OCI-LY1 (cell line): ENCODE measurements around the gene ATP6V0E1.

ENCODE experiments used
- H2AFZ ChIP-seq: fragments of 200-600 bp; sonication (generic), shearing (Covaris generic); 2 replicates; pipeline ENCODE4 v1.6.0; 2014; ENCODE audit warnings: antibody characterized with exemption, mild to moderate bottlenecking, low read length
- H3F3A ChIP-seq: fragments of 200-600 bp; sonication (generic), shearing (Covaris generic); 2 replicates; pipeline ENCODE4 v1.6.0; 2014; ENCODE audit warnings: mild to moderate bottlenecking, antibody characterized with exemption, low read length, moderate library complexity; ENCODE audit not compliant: insufficient read depth
- H3K27ac ChIP-seq: fragments of 200-600 bp; sonication (generic); 2 replicates; pipeline ENCODE4 v1.5.1; 2014; ENCODE audit warnings: low read length, mixed run types, mild to moderate bottlenecking, low read depth; ENCODE audit not compliant: poor library complexity, severe bottlenecking
- H3K27me3 ChIP-seq: fragments of 200-600 bp; sonication (generic); 2 replicates; pipeline ENCODE4 v1.6.0; 2014; ENCODE audit warnings: antibody characterized with exemption, mild to moderate bottlenecking, low read length, moderate library complexity; ENCODE audit not compliant: insufficient read depth
- H3K36me3 ChIP-seq: fragments of 200-600 bp; sonication (generic); 2 replicates; pipeline ENCODE4 v1.6.1; 2014; ENCODE audit warnings: mild to moderate bottlenecking, antibody characterized with exemption, low read length, moderate library complexity, mixed read lengths; ENCODE audit not compliant: insufficient read depth
- H3K4me1 ChIP-seq: fragments of 200-600 bp; sonication (generic); 2 replicates; pipeline ENCODE4 v1.5.1; 2014; ENCODE audit warnings: mild to moderate bottlenecking, low read length, moderate library complexity; ENCODE audit not compliant: insufficient read depth, severe bottlenecking
- H3K4me2 ChIP-seq: fragments of 200-600 bp; sonication (generic), shearing (Covaris generic); 2 replicates; pipeline ENCODE4 v1.6.1; 2014; ENCODE audit warnings: low read length
- H3K4me3 ChIP-seq: fragments of 200-600 bp; sonication (generic); 2 replicates; pipeline ENCODE4 v1.5.1; 2014; ENCODE audit warnings: low read length, low read depth, mild to moderate bottlenecking, mixed read lengths; ENCODE audit not compliant: poor library complexity, severe bottlenecking
- H3K79me2 ChIP-seq: fragments of 200-600 bp; shearing (Covaris generic); 2 replicates; pipeline ENCODE4 v1.6.1; 2016; ENCODE audit warnings: mixed run types, low read length, mixed read lengths; ENCODE audit not compliant: insufficient read depth
- H3K9ac ChIP-seq: fragments of 200-600 bp; sonication (generic), shearing (Covaris generic); 2 replicates; pipeline ENCODE4 v1.6.1; 2014; ENCODE audit warnings: mild to moderate bottlenecking, low read length, mixed read lengths
- H3K9me2 ChIP-seq: fragments of 200-600 bp; sonication (generic), shearing (Covaris generic); 2 replicates; pipeline ENCODE4 v1.6.1; 2014; ENCODE audit warnings: low read depth, mild to moderate bottlenecking, low read length, mixed read lengths
- H3K9me3 ChIP-seq: fragments of 200-600 bp; shearing (Covaris generic); 2 replicates; pipeline ENCODE4 v1.6.1; 2014; ENCODE audit warnings: low read length, mixed read lengths
- H4K20me1 ChIP-seq: fragments of 200-600 bp; sonication (generic), shearing (Covaris generic); 2 replicates; pipeline ENCODE4 v1.6.0; 2016; ENCODE audit warnings: mild to moderate bottlenecking, low read length; ENCODE audit not compliant: insufficient read depth
- CTCF ChIP-seq: fragments of 200-600 bp; sonication (generic), shearing (Covaris generic); IDR thresholded peaks from 2 replicates; pipeline ENCODE4 v1.5.1; 2017; ENCODE audit warnings: mild to moderate bottlenecking, antibody characterized with exemption, low read length, moderate library complexity, mixed read lengths
- EZH2 ChIP-seq: fragments of 200-600 bp; sonication (generic), shearing (Covaris generic); IDR thresholded peaks from 2 replicates; pipeline ENCODE4 v1.8.0; 2017; ENCODE audit warnings: borderline replicate concordance, mixed run types, mild to moderate bottlenecking, antibody characterized with exemption, low read length, moderate library complexity, mixed read lengths

Gene ATP6V0E1

GRCh38 chr5:172985596-172985995 is 2.0 kb downstream of the ATP6V0E1 start:
- peaks cover 47% of the 10 kb centered on the region for H3K79me2 ChIP-seq
- no peaks in the 10 kb centered on the region for H4K20me1 ChIP-seq
- H3K9me3 ChIP-seq, result no peaks in the 10 kb centered on the region

GRCh38 chr5:172988276-172988675 is 4.7 kb downstream of the ATP6V0E1 start:
- Histone ChIP-seq H3K9me2 (no peaks in the 10 kb centered on the region), H3K4me2 (no peak overlapping the region), H3F3A (no peaks in the 10 kb centered on the region), H3K9me3 (no peaks in the 10 kb centered on the region), H3K27ac (no peak overlapping the region), H3K9ac (no peak overlapping the region), H3K4me3 (no peak overlapping the region), H3K36me3 (peaks cover 64% of the 10 kb centered on the region), H3K4me1 (peaks cover 15% of the 10 kb centered on the region), H3K79me2 (peaks cover 69% of the 10 kb centered on the region), H4K20me1 (no peaks in the 10 kb centered on the region), H3K27me3 (no peaks in the 10 kb centered on the region), H2AFZ (no peak overlapping the region)
- TF ChIP-seq EZH2, result no peak
- TF ChIP-seq CTCF, result no peak

More at GRCh38 chr5:172985596-172985995, 2.0 kb downstream of the ATP6V0E1 start:
- H3K4me3 ChIP-seq, result peak overlapping the region; percentile 97
- H3K27me3 ChIP-seq, result no peaks in the 10 kb centered on the region
- H3K4me1 ChIP-seq, result peaks cover 16% of the 10 kb centered on the region
- TF ChIP-seq EZH2 (no peak), CTCF (no peak)
- no peaks in the 10 kb centered on the region for H3F3A ChIP-seq
- H3K9me2 ChIP-seq, result no peaks in the 10 kb centered on the region
- peaks cover 46% of the 10 kb centered on the region for H3K36me3 ChIP-seq
- no peak overlapping the region for H2AFZ ChIP-seq
- H3K4me2 ChIP-seq, result peak overlapping the region; percentile 69
- H3K9ac ChIP-seq, result no peak overlapping the region
- no peak overlapping the region for H3K27ac ChIP-seq

- Histone ChIP-seq H3K79me2 (peaks cover 55% of the 10 kb centered on the region), H4K20me1 (no peaks in the 10 kb centered on the region), H3K9me3 (no peaks in the 10 kb centered on the region), H3F3A (no peaks in the 10 kb centered on the region), H3K9me2 (no peaks in the 10 kb centered on the region), H3K9ac (no peak overlapping the region), H3K4me3 (no peak overlapping the region), H3K27me3 (no peaks in the 10 kb centered on the region), H3K27ac (no peak overlapping the region), H3K4me2 (no peak overlapping the region), H3K4me1 (peaks cover 5% of the 10 kb centered on the region), H2AFZ (no peak overlapping the region), H3K36me3 (peaks cover 81% of the 10 kb centered on the region)
- TF ChIP-seq CTCF (no peak), EZH2 (no peak)
These were observed 7.2 kb downstream of the ATP6V0E1 start for GRCh38 chr5:172990776-172991175.
